Transverse colon (tissue), 4 donors: ENCODE measurements around the gene COL8A1. TPM values are rescaled to one million over a fixed set of nuclear protein-coding genes. Genes with fewer than 3 reads are reported as not detected.

Experiments
- DNase-seq: peaks from one replicate; pipeline ENCODE4 v3.0.0-alpha.2; 2019
- H3K27ac ChIP-seq, 4 donors: fragments of 200-600 bp; sonication (generic); 2 replicates each; pipeline ENCODE4 v1.5.1; 2016 to 2018; ENCODE audit warnings: inconsistent platforms in 4 of 4
- H3K27me3 ChIP-seq: fragments of 200-600 bp; sonication (generic); 2 replicates; pipeline ENCODE4 v1.5.1; 2017; ENCODE audit warnings: inconsistent platforms
- H3K36me3 ChIP-seq, 4 donors: fragments of 200-600 bp; sonication (generic); 2 replicates each; pipeline ENCODE4 v1.5.1; 2017 to 2019; ENCODE audit warnings: inconsistent platforms in 4 of 4
- H3K4me1 ChIP-seq, 4 donors: fragments of 200-600 bp; sonication (generic); 2 replicates each; pipeline ENCODE4 v1.5.1; 2017 to 2020; ENCODE audit warnings: inconsistent platforms in 4 of 4
- H3K4me3 ChIP-seq, 4 donors: fragments of 200-600 bp; sonication (generic); 1 replicate in 1 of 4; 2 replicates in 3 of 4; pipeline versions ENCODE4 v1.5.1 to v1.6.1; 2017 to 2019; ENCODE audit warnings: inconsistent platforms in 4 of 4
- H3K9me3 ChIP-seq, 2 donors: fragments of 200-600 bp; sonication (generic); 2 replicates each; pipeline ENCODE4 v1.5.1; 2017 to 2019; ENCODE audit warnings: inconsistent platforms in 2 of 2
- EP300 ChIP-seq: sonication (generic); formaldehyde crosslinking; IDR thresholded peaks from one replicate; pipeline ENCODE4 v1.6.1; 2017; ENCODE audit warnings: antibody characterized with exemption, low read depth
- POLR2A ChIP-seq: fragments of 450-650 bp; IDR thresholded peaks from one replicate; pipeline ENCODE4 v1.6.1; 2016; ENCODE audit warnings: antibody characterized with exemption, mild to moderate bottlenecking, moderate library complexity
- POLR2AphosphoS5 ChIP-seq, 3 donors: sonication (generic); formaldehyde crosslinking; IDR thresholded peaks; one replicate each; pipeline ENCODE4 v1.6.1; 2016; ENCODE audit warnings: antibody characterized with exemption in 3 of 3
- WGBS, 2 donors: methylation state at CpG; one replicate each; pipeline ENCODE4 v1.1.5; 2018; ENCODE audit warnings: low coverage in 1 of 2; 5-methylcytosine and 5-hydroxymethylcytosine counted together
- in situ Hi-C, 4 donors: fragments of 200-750 bp; cut with MboI; loops; one replicate each; pipeline versions ENCODE4 v1.15.0 to v1.15.1; 2017; ENCODE audit warnings: low sequenced_read_pairs in 3 of 4, low pct_ligation_motif_present in 1 of 4, low pct_unique_long_range_greater_than_20kb in 1 of 4
- intact Hi-C: fragments of 100-400 bp; cut with DNase I; formaldehyde crosslinking; loops from one replicate; pipeline ENCODE4 v1.15.1; 2023; ENCODE audit warnings: low total_unique reads
- total RNA-seq, 4 donors: library from RNA; depleted of rRNA; stranded (reverse); fragments of >200 nt; gene quantifications; one replicate each; pipeline ENCODE4 v1.1.0, GENCODE V29; 2016
- TF ChIP-seq, protein P1 (sequence below), 5 experiments: fragments of 200-600 bp in 3 of 5; fragments of 450-650 bp in 2 of 5; sonication (generic) in 3 of 5; IDR thresholded peaks; 1 replicate in 2 of 5; 2 replicates in 3 of 5; pipeline ENCODE4 v1.5.1; 2016 to 2017; ENCODE audit warnings: antibody characterized with exemption in 5 of 5, inconsistent platforms in 3 of 5, mild to moderate bottlenecking in 2 of 5, moderate library complexity in 1 of 5

Gene COL8A1
- total RNA-seq, 4 donors from 2014 or later, result 1.5 to 10.5 (median 3.7) TPM

DNA sequence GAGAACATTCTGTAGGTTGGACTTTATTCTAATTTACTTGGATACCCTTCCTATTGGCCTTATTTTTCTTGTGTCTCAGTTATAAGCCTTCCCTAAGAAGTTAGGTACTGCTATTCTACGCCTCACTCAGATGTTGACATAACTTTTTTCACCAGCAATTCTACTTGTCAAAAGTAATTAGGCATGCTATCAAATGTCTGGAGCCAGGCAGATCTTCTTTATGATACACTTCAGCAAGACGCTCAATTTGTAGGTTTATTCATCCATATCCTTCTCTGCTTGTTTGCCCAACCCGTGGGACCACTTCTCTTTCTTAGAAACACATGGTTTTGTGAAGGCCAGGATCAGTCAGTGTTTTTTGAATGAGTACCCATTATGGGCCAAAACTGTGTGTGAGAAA, 36.2 kb upstream of the COL8A1 start:
- DNase-seq, result no peak
- H3K36me3 ChIP-seq, result no peaks in the 10 kb centered on the region
- no peaks in the 10 kb centered on the region for H3K4me1 ChIP-seq
- no peaks in the 10 kb centered on the region for H3K27me3 ChIP-seq
- no peak overlapping the region for H3K27ac ChIP-seq
- intact Hi-C loops (no loop called here), in situ Hi-C loops (no loop called here)
- WGBS, 2 donors, result 25 to 42% methylated on average over 3 of the region's 3 CpGs
- TF ChIP-seq POLR2A (no peak), POLR2AphosphoS5 (IDR thresholded peaks at IDR 0.05) (no peak), EP300 (no peak)
- TF ChIP-seq, protein P1, sequence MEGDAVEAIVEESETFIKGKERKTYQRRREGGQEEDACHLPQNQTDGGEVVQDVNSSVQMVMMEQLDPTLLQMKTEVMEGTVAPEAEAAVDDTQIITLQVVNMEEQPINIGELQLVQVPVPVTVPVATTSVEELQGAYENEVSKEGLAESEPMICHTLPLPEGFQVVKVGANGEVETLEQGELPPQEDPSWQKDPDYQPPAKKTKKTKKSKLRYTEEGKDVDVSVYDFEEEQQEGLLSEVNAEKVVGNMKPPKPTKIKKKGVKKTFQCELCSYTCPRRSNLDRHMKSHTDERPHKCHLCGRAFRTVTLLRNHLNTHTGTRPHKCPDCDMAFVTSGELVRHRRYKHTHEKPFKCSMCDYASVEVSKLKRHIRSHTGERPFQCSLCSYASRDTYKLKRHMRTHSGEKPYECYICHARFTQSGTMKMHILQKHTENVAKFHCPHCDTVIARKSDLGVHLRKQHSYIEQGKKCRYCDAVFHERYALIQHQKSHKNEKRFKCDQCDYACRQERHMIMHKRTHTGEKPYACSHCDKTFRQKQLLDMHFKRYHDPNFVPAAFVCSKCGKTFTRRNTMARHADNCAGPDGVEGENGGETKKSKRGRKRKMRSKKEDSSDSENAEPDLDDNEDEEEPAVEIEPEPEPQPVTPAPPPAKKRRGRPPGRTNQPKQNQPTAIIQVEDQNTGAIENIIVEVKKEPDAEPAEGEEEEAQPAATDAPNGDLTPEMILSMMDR (IDR thresholded peaks at IDR 0.05), result no peak
- no peak overlapping the region for H3K4me3 ChIP-seq
- no peaks in the 10 kb centered on the region for H3K9me3 ChIP-seq

DNA sequence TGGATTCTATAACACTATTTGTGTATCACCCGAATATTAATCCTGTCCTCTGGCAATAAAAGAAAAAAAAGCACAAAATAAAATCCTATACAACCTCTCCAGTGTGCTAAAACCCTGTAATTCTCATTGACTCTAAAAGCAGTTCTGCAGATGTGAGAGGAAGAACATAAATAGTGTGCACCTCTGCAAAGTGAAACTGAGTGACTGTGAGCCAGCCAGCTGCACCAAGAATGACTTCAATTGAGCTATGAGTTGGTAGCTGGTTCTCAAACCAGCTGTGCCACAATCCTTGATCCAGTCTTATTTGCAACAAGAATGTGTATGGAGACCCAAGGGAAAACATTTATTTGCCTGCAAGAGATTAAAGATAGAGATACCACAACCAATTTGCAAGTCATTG, 31.2 kb upstream of the COL8A1 start:
- Histone ChIP-seq H3K9me3 (no peaks in the 10 kb centered on the region), H3K4me3 (no peak overlapping the region), H3K4me1 (no peaks in the 10 kb centered on the region), H3K36me3 (no peaks in the 10 kb centered on the region), H3K27me3 (no peaks in the 10 kb centered on the region), H3K27ac (no peak overlapping the region)
- intact Hi-C loops (no loop called here), in situ Hi-C loops (no loop called here)
- whole genome bisulfite sequencing, 2 donors, result 50 to 82% methylated on average over 1 of the region's 1 CpG
- DNase-seq, result no peak
- TF ChIP-seq POLR2AphosphoS5 (IDR thresholded peaks at IDR 0.05), result no peak
- no peak for TF ChIP-seq EP300
- TF ChIP-seq POLR2A, result no peak
- TF ChIP-seq, protein P1 (IDR thresholded peaks at IDR 0.05), result no peak

DNA sequence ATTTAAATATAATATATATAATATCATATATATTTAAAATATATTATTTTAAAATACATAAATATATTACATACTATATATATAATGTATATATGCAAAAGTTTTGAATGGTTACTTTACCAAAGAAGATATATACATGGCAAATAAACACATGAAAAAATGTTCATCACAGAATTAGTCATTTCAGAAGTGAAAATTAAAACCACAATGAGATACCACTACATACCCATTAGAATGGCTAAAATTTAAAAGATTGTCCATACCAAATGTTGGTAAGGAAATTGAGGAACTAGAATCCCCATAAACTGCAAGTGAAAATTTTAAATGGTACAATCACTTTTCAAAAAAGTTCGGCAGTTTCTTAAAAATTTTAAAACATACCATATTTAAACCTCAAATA, 23.6 kb upstream of the COL8A1 start:
- 77 to 92% methylated on average over 1 of the region's 1 CpG for WGBS, 2 donors
- in situ Hi-C loops (no loop called here), intact Hi-C loops (no loop called here)
- no peaks in the 10 kb centered on the region for H3K9me3 ChIP-seq
- no peak overlapping the region for H3K27ac ChIP-seq
- no peak for DNase-seq
- no peaks in the 10 kb centered on the region for H3K36me3 ChIP-seq
- H3K4me3 ChIP-seq, result no peak overlapping the region
- H3K4me1 ChIP-seq, result no peaks in the 10 kb centered on the region
- H3K27me3 ChIP-seq, result no peaks in the 10 kb centered on the region
- TF ChIP-seq POLR2A (no peak), POLR2AphosphoS5 (IDR thresholded peaks at IDR 0.05) (no peak), EP300 (no peak)
- TF ChIP-seq, protein P1 (IDR thresholded peaks at IDR 0.05), result no peak

DNA sequence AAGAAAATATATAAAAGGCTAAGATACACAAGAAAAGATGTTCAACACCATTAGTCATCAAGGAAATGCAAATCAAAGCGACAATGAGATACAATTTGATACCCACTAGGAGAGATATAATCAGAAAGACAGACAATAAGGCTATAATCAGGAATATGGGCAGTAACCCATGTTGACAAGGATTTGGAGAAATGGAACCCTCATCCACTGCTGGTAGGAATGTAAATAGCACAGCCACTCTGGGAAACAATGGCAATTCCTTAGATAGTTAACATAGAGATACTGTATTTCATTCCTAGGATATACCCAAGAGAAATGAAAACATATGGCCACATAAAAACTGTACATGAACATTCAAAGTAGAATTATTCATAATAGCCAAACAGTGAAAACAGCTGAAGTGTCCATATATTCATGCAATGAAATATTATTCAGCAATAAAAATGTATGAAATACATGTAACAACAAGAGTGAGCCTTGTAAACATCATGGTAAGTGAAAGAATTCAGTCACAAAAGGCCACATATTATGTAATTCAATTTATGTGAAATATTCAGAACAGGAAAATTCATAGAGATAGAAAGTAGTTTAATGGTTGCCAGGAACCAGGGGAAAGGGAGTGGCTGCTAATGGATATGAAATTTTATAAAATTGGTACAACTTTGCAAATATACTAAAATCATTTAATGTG, 18.2 kb upstream of the COL8A1 start:
- H3K4me1 ChIP-seq, result no peaks in the 10 kb centered on the region
- WGBS, 2 donors, result 88 to 100% methylated on average over 1 of the region's 1 CpG
- no peaks in the 10 kb centered on the region for H3K9me3 ChIP-seq
- TF ChIP-seq POLR2AphosphoS5 (IDR thresholded peaks at IDR 0.05), result no peak
- TF ChIP-seq, protein P1 (IDR thresholded peaks at IDR 0.05), result no peak
- intact Hi-C loops, result no loop called here
- H3K27me3 ChIP-seq, result no peaks in the 10 kb centered on the region
- in situ Hi-C loops, result no loop called here
- H3K4me3 ChIP-seq, result no peak overlapping the region
- no peaks in the 10 kb centered on the region for H3K36me3 ChIP-seq
- DNase-seq, result no peak
- H3K27ac ChIP-seq, result no peak overlapping the region
